Measurements from ENCODE around the gene INPPL1.
"Not testable (repeated sequence)": the region's sequence is repeated elsewhere in the genome, so short reads cannot be mapped to it uniquely, and the experiment has no call there.

Gene INPPL1, protein sequence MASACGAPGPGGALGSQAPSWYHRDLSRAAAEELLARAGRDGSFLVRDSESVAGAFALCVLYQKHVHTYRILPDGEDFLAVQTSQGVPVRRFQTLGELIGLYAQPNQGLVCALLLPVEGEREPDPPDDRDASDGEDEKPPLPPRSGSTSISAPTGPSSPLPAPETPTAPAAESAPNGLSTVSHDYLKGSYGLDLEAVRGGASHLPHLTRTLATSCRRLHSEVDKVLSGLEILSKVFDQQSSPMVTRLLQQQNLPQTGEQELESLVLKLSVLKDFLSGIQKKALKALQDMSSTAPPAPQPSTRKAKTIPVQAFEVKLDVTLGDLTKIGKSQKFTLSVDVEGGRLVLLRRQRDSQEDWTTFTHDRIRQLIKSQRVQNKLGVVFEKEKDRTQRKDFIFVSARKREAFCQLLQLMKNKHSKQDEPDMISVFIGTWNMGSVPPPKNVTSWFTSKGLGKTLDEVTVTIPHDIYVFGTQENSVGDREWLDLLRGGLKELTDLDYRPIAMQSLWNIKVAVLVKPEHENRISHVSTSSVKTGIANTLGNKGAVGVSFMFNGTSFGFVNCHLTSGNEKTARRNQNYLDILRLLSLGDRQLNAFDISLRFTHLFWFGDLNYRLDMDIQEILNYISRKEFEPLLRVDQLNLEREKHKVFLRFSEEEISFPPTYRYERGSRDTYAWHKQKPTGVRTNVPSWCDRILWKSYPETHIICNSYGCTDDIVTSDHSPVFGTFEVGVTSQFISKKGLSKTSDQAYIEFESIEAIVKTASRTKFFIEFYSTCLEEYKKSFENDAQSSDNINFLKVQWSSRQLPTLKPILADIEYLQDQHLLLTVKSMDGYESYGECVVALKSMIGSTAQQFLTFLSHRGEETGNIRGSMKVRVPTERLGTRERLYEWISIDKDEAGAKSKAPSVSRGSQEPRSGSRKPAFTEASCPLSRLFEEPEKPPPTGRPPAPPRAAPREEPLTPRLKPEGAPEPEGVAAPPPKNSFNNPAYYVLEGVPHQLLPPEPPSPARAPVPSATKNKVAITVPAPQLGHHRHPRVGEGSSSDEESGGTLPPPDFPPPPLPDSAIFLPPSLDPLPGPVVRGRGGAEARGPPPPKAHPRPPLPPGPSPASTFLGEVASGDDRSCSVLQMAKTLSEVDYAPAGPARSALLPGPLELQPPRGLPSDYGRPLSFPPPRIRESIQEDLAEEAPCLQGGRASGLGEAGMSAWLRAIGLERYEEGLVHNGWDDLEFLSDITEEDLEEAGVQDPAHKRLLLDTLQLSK

GRCh38 chr11:72224564-72225410 is at the start of gene INPPL1:
INPPL1 (plus strand) TSS chr11:72224767; CDS start chr11:72224985, 218 bp downstream.
- DNase-seq: peak; percentile 71

DNA sequence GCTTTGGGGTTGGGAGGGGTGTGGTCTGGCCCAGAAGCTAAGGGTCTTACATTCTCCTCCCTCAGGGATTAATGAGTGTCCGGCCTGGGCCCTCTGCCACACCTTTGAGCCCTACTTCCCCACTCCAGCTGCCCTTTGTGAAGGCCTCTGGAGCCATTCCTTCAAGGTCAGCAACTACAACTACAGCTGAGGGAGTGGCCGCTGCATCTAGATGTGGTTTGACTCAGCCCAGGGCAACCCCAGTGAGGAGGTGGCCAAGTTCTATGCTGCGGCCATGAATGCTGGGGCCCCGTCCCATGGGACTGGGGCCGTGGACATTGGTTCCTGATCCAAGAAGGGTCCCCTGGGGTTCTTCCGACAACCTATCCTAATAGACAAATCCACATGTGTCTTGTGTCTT is 46.9 kb upstream of the INPPL1 start:
- DNase-seq: no peak

GRCh38 chr11:72179049-72179803 is 45.3 kb upstream of the INPPL1 start:
- DNase-seq: no peak

- DNase-seq: no peak
Measured at GRCh38 chr11:72179804-72180396, 44.7 kb upstream of the INPPL1 start.

- DNase-seq: not testable (repeated sequence)
Measured at GRCh38 chr11:72180892-72181552, 43.5 kb upstream of the INPPL1 start.

DNA sequence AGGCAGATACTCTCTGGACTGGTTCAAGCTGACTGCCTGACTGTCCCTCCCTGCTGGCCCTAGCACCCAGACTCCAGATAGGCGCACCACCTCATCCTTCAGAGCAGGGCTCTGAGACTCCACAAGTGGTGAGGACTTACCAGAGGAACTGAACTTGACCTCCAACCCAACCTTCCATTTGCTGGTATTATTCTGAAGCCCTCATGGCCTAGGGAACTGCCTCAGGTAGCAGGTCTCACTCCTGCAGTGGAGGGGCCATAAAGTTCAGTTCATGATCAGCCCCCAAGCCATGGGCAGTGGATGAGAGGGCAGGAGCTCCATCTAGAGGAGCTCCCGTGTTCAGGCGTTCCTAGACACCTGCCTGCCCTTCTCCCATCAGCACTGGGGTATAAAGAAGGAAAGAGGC is 43.0 kb upstream of the INPPL1 start:
- DNase-seq: not testable (repeated sequence)

- DNase-seq: no peak
Measured at GRCh38 chr11:72188267-72188666, 36.3 kb upstream of the INPPL1 start.

GRCh38 chr11:72189455-72190250 is 34.9 kb upstream of the INPPL1 start:
- DNase-seq: peak; percentile 66

GRCh38 chr11:72190631-72191071 is 33.9 kb upstream of the INPPL1 start:
- DNase-seq: no peak

- no peak for DNase-seq
Measured at GRCh38 chr11:72191961-72192381, 32.6 kb upstream of the INPPL1 start, which contains the start of gene FOLR1. FOLR1 (plus strand) TSS chr11:72192140; CDS start chr11:72192174, 34 bp downstream.

- DNase-seq: no peak
Measured at GRCh38 chr11:72195518-72196270, 28.9 kb upstream of the INPPL1 start.

DNA sequence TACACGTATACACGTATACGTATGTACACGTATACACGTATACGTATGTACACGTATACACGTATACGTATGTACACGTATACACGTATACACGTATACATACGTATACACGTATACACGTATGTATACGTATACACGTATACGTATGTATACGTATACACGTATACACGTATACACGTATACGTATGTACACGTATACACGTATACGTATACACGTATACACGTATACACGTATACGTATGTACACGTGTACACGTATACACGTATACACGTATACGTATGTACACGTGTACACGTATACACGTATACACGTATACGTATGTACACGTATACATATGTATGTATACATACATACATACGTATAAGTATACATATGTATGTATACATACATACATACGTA is 23.1 kb upstream of the INPPL1 start:
- not testable (repeated sequence) for DNase-seq

GRCh38 chr11:72202571-72202970 is 22.0 kb upstream of the INPPL1 start:
- DNase-seq: no peak

DNA sequence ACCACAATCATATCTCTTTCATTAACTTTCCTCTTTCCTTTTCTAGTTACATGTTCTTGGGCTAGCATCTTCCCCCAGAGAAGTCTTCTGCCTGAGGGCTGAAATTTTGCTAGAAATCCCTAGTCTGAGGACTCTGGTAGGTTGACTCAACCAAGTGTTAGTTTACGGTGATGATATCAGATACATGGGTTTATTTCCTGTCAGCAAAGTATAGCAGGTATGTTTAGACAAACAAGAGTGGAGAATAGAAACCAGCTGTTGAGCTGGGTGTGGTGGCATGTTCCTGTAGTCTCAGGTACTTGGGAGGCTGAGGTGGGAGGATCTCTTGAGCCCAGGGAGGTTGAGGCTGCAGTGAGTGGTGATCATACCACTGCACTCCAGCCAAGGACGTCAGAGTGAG is 21.4 kb upstream of the INPPL1 start:
- DNase-seq: no peak

DNA sequence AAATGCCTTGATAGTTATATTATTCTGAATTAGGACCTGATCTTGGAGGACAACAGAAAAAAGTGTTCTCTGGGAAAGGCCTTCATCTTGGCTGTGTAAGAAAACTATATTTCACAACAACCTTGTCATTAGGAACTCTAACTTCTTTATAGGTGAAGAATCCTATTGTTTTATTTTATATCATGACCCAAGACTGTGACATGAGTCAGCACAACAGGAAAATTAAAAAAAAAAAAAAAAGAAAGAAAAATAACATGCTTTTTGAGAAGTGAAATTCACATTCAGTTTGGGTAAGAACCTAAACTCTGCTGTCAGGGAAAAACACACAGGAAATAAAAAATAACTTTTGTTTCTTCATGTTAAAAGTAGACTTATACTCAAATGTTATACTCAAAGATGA is 19.7 kb upstream of the INPPL1 start:
- DNase-seq: no peak

DNA sequence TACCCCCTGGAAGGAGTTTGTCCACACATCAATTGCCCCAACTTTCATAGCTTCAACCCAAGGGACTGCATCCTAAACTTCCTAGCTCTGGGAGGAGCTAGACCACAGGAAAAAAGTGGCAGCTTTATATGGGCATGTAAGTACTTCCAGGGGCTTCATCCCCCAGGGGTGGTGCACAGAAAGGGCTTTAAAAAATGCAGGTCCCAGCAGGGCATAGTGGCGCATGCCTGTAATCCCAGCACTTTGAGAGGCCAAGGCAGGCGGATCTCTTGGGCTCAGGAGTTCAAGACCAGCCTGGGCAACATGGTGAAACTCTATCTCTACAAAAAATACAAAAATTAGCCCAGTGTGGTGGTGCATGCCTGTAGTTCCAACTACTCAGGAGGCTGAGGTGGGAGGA is 17.8 kb upstream of the INPPL1 start:
- DNase-seq: not testable (repeated sequence)

GRCh38 chr11:72208281-72208680 is 16.3 kb upstream of the INPPL1 start:
- no peak for DNase-seq

- DNase-seq: no peak
Measured at GRCh38 chr11:72209101-72209500, 15.5 kb upstream of the INPPL1 start.

Measured in left hindlimb (tissue), 1 donor.